Mucosa of descending colon (tissue), 3 donors: Measurements from ENCODE around the gene CTSL. TPM values are rescaled to one million over a fixed set of nuclear protein-coding genes. Genes with fewer than 3 reads are reported as not detected.

ENCODE experiments used
- ATAC-seq: fragments of 200-7000 bp; cut with Tn5 transposase; one replicate; pipeline ENCODE4 v1.9.1; 2020; ENCODE audit warnings: mild to moderate bottlenecking, moderate library complexity
- DNase-seq, 3 donors: peaks; one replicate each; pipeline ENCODE4 v3.0.0-alpha.2; 2020
- H3K36me3 ChIP-seq: fragments of 200-600 bp; one replicate; pipeline ENCODE4 v1.8.0; 2021; ENCODE audit warnings: low read depth, mild to moderate bottlenecking
- H3K4me1 ChIP-seq: fragments of 200-600 bp; one replicate; pipeline ENCODE4 v1.8.0; 2021; ENCODE audit warnings: low read depth, mild to moderate bottlenecking
- H3K4me3 ChIP-seq: fragments of 200-600 bp; one replicate; pipeline ENCODE4 v1.8.0; 2021; ENCODE audit warnings: mild to moderate bottlenecking
- H3K9me3 ChIP-seq: fragments of 200-600 bp; one replicate; pipeline ENCODE4 v1.8.0; 2021; ENCODE audit warnings: mild to moderate bottlenecking
- CTCF ChIP-seq: fragments of 200-600 bp; IDR thresholded peaks from one replicate; pipeline ENCODE4 v1.8.0; 2022; ENCODE audit warnings: antibody characterized with exemption, mild to moderate bottlenecking
- intact Hi-C, 2 donors: fragments of 100-400 bp; cut with DNase I in 1 of 2; cut with micrococcal nuclease in 1 of 2; formaldehyde crosslinking; loops; one replicate each; pipeline versions ENCODE4 v1.11.0 to v1.11.1; 2022; cut with DNase I, micrococcal nuclease
- long read RNA-seq, 2 donors: library from polyadenylated mRNA; unstranded; transcript quantifications; one replicate each; pipeline ENCODE4 v2.0.0, GENCODE V29; 2019 to 2021
- total RNA-seq, 3 donors: library from RNA; stranded (reverse); fragmentation: NEBNext Ultra II Directional in 2 of 3; extraction: Animal tissue kit (Norgen Biotek cat#: 25700) in 2 of 3; gene quantifications; one replicate each; pipeline versions ENCODE4 v1.2.1 to v1.2.4, GENCODE V29; 2021 to 2023
- donor health status: DM: no; HTN: no; CAD: no; lungs with moderate emphysema.
- donor health status: DM: no; HTN: no; CAD: no.
- donor health status: DM: no; HTN: yes; CAD: no.

Gene CTSL
- 100 to 1,000 TPM in 1 of 3 donors, 10 to 100 TPM in 2; 60.1 to 139 (median 62.3) TPM for total RNA-seq
- long read RNA-seq, donor 1, transcript CTSL-203 (8 exons, 2,177 nt), result major isoform, 45 of 93 reads
- long read RNA-seq, donor 1, transcript CTSL-201 (8 exons, 1,436 nt), result minor isoform, 27 of 93 reads
- long read RNA-seq, donor 1, partial matches to known transcripts, result 3 of 93 reads
- long read RNA-seq, donor 1, other reads (novel, unspliced or antisense), result 18 of 93 reads
- long read RNA-seq, donor 2, transcript CTSL-203 (8 exons, 2,177 nt), result major isoform, 19 of 45 reads
- long read RNA-seq, donor 2, transcript CTSL-201 (8 exons, 1,436 nt), result minor isoform, 15 of 45 reads
- long read RNA-seq, donor 2, partial matches to known transcripts, result 1 of 45 reads
- long read RNA-seq, donor 2, other reads (novel, unspliced or antisense), result 10 of 45 reads

GRCh38 chr9:87725900-87726709, at the start of gene CTSL:
Gene CTSL, plus strand, starts transcription at chr9:87726119. Its CDS starts 1,485 bp downstream, at chr9:87727604.
- Histone ChIP-seq H3K4me1 (peaks cover 3% of the 10 kb centered on the region), H3K4me3 (peak within 1 kb of the TSS; percentile 54), H3K36me3 (no peaks in the 10 kb centered on the region), H3K9me3 (no peaks in the 10 kb centered on the region)
- intact Hi-C loops, result no loop called here
- DNase-seq (peak; percentile 90), ATAC-seq (peak; percentile 92)
- TF ChIP-seq CTCF, result no peak

- no peak for ATAC-seq
- no peaks in the 10 kb centered on the region for H3K4me1 ChIP-seq
- H3K9me3 ChIP-seq, result no peaks in the 10 kb centered on the region
- H3K36me3 ChIP-seq, result no peaks in the 10 kb centered on the region
- intact Hi-C loops, result loop anchor here in 1 of 2 donors (10.0 kb wide), 1 partner anchor 368 kb away; no protein-coding TSS in a partner anchor
- TF ChIP-seq CTCF, result no peak
- DNase-seq, result peak in 1 of 3 donors; percentile 23
- no peak overlapping the region for H3K4me3 ChIP-seq
These were observed 48.7 kb upstream of the CTSL start for GRCh38 chr9:87676976-87677775.

- TF ChIP-seq CTCF, result no peak
- Histone ChIP-seq H3K4me1 (no peaks in the 10 kb centered on the region), H3K9me3 (no peaks in the 10 kb centered on the region), H3K4me3 (no peak overlapping the region), H3K36me3 (no peaks in the 10 kb centered on the region)
- DNase-seq, result no peak
- intact Hi-C loops, result loop anchor here in 1 of 2 donors (10.0 kb wide), 1 partner anchor 367 kb away; no protein-coding TSS in a partner anchor
- ATAC-seq, result no peak
These were observed 47.9 kb upstream of the CTSL start for GRCh38 chr9:87677776-87678587.

GRCh38 chr9:87678650-87679355, 47.1 kb upstream of the CTSL start:
- intact Hi-C loops, result loop anchor here in 1 of 2 donors (10.0 kb wide), 1 partner anchor 366 kb away; no protein-coding TSS in a partner anchor
- ATAC-seq (peak; percentile 64), DNase-seq (peak in 1 of 3 donors; percentile 67)
- TF ChIP-seq CTCF, result peak; percentile 60
- no peaks in the 10 kb centered on the region for H3K9me3 ChIP-seq
- H3K4me1 ChIP-seq, result no peaks in the 10 kb centered on the region
- H3K36me3 ChIP-seq, result no peaks in the 10 kb centered on the region
- no peak overlapping the region for H3K4me3 ChIP-seq
